OCI-LY1 (cell line): Measurements from ENCODE around the gene RABGAP1.

Experiments used
- H2AFZ ChIP-seq: fragments of 200-600 bp; sonication (generic), shearing (Covaris generic); 2 replicates; pipeline ENCODE4 v1.6.0; 2014; ENCODE audit warnings: antibody characterized with exemption, mild to moderate bottlenecking, low read length
- H3F3A ChIP-seq: fragments of 200-600 bp; sonication (generic), shearing (Covaris generic); 2 replicates; pipeline ENCODE4 v1.6.0; 2014; ENCODE audit warnings: mild to moderate bottlenecking, antibody characterized with exemption, low read length, moderate library complexity; ENCODE audit not compliant: insufficient read depth
- H3K27ac ChIP-seq: fragments of 200-600 bp; sonication (generic); 2 replicates; pipeline ENCODE4 v1.5.1; 2014; ENCODE audit warnings: low read length, mixed run types, mild to moderate bottlenecking, low read depth; ENCODE audit not compliant: poor library complexity, severe bottlenecking
- H3K27me3 ChIP-seq: fragments of 200-600 bp; sonication (generic); 2 replicates; pipeline ENCODE4 v1.6.0; 2014; ENCODE audit warnings: antibody characterized with exemption, mild to moderate bottlenecking, low read length, moderate library complexity; ENCODE audit not compliant: insufficient read depth
- H3K36me3 ChIP-seq: fragments of 200-600 bp; sonication (generic); 2 replicates; pipeline ENCODE4 v1.6.1; 2014; ENCODE audit warnings: mild to moderate bottlenecking, antibody characterized with exemption, low read length, moderate library complexity, mixed read lengths; ENCODE audit not compliant: insufficient read depth
- H3K4me1 ChIP-seq: fragments of 200-600 bp; sonication (generic); 2 replicates; pipeline ENCODE4 v1.5.1; 2014; ENCODE audit warnings: mild to moderate bottlenecking, low read length, moderate library complexity; ENCODE audit not compliant: insufficient read depth, severe bottlenecking
- H3K4me2 ChIP-seq: fragments of 200-600 bp; sonication (generic), shearing (Covaris generic); 2 replicates; pipeline ENCODE4 v1.6.1; 2014; ENCODE audit warnings: low read length
- H3K4me3 ChIP-seq: fragments of 200-600 bp; sonication (generic); 2 replicates; pipeline ENCODE4 v1.5.1; 2014; ENCODE audit warnings: low read length, low read depth, mild to moderate bottlenecking, mixed read lengths; ENCODE audit not compliant: poor library complexity, severe bottlenecking
- H3K79me2 ChIP-seq: fragments of 200-600 bp; shearing (Covaris generic); 2 replicates; pipeline ENCODE4 v1.6.1; 2016; ENCODE audit warnings: mixed run types, low read length, mixed read lengths; ENCODE audit not compliant: insufficient read depth
- H3K9ac ChIP-seq: fragments of 200-600 bp; sonication (generic), shearing (Covaris generic); 2 replicates; pipeline ENCODE4 v1.6.1; 2014; ENCODE audit warnings: mild to moderate bottlenecking, low read length, mixed read lengths
- H3K9me2 ChIP-seq: fragments of 200-600 bp; sonication (generic), shearing (Covaris generic); 2 replicates; pipeline ENCODE4 v1.6.1; 2014; ENCODE audit warnings: low read depth, mild to moderate bottlenecking, low read length, mixed read lengths
- H3K9me3 ChIP-seq: fragments of 200-600 bp; shearing (Covaris generic); 2 replicates; pipeline ENCODE4 v1.6.1; 2014; ENCODE audit warnings: low read length, mixed read lengths
- H4K20me1 ChIP-seq: fragments of 200-600 bp; sonication (generic), shearing (Covaris generic); 2 replicates; pipeline ENCODE4 v1.6.0; 2016; ENCODE audit warnings: mild to moderate bottlenecking, low read length; ENCODE audit not compliant: insufficient read depth
- EZH2 ChIP-seq: fragments of 200-600 bp; sonication (generic), shearing (Covaris generic); IDR thresholded peaks from 2 replicates; pipeline ENCODE4 v1.8.0; 2017; ENCODE audit warnings: borderline replicate concordance, mixed run types, mild to moderate bottlenecking, antibody characterized with exemption, low read length, moderate library complexity, mixed read lengths
- TF ChIP-seq, protein P1 (sequence below): fragments of 200-600 bp; sonication (generic), shearing (Covaris generic); IDR thresholded peaks from 2 replicates; pipeline ENCODE4 v1.5.1; 2017; ENCODE audit warnings: mild to moderate bottlenecking, antibody characterized with exemption, low read length, moderate library complexity, mixed read lengths

The RABGAP1 gene

GRCh38 chr9:123085916-123086315 lies 145.1 kb downstream of the RABGAP1 start:
- H3F3A ChIP-seq = no peaks in the 10 kb centered on the region
- no peaks in the 10 kb centered on the region for H3K9me3 ChIP-seq
- peaks cover 9% of the 10 kb centered on the region; the same call in 1 of the 2 replicates for H3K36me3 ChIP-seq
- TF ChIP-seq, protein P1, sequence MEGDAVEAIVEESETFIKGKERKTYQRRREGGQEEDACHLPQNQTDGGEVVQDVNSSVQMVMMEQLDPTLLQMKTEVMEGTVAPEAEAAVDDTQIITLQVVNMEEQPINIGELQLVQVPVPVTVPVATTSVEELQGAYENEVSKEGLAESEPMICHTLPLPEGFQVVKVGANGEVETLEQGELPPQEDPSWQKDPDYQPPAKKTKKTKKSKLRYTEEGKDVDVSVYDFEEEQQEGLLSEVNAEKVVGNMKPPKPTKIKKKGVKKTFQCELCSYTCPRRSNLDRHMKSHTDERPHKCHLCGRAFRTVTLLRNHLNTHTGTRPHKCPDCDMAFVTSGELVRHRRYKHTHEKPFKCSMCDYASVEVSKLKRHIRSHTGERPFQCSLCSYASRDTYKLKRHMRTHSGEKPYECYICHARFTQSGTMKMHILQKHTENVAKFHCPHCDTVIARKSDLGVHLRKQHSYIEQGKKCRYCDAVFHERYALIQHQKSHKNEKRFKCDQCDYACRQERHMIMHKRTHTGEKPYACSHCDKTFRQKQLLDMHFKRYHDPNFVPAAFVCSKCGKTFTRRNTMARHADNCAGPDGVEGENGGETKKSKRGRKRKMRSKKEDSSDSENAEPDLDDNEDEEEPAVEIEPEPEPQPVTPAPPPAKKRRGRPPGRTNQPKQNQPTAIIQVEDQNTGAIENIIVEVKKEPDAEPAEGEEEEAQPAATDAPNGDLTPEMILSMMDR = no peak
- no peaks in the 10 kb centered on the region for H3K9me2 ChIP-seq
- no peak overlapping the region for H2AFZ ChIP-seq
- H4K20me1 ChIP-seq = no peaks in the 10 kb centered on the region
- no peaks in the 10 kb centered on the region for H3K79me2 ChIP-seq
- H3K27me3 ChIP-seq = no peaks in the 10 kb centered on the region
- H3K4me2 ChIP-seq = no peak overlapping the region
- H3K9ac ChIP-seq = no peak overlapping the region
- H3K27ac ChIP-seq = no peak overlapping the region
- peaks cover 41% of the 10 kb centered on the region for H3K4me1 ChIP-seq
- no peak overlapping the region for H3K4me3 ChIP-seq

GRCh38 chr9:123087359-123087888 lies 146.6 kb downstream of the RABGAP1 start:
- H3F3A ChIP-seq = no peaks in the 10 kb centered on the region
- H3K79me2 ChIP-seq = no peaks in the 10 kb centered on the region
- H3K27me3 ChIP-seq = no peaks in the 10 kb centered on the region
- peaks cover 18% of the 10 kb centered on the region; the same call in 1 of the 2 replicates for H3K36me3 ChIP-seq
- H3K27ac ChIP-seq = peak overlapping the region; percentile 2
- no peak overlapping the region for H3K9ac ChIP-seq
- H3K9me3 ChIP-seq = no peaks in the 10 kb centered on the region
- H3K4me2 ChIP-seq = no peak overlapping the region
- no peak overlapping the region for H3K4me3 ChIP-seq
- H3K4me1 ChIP-seq = peaks cover 56% of the 10 kb centered on the region
- no peaks in the 10 kb centered on the region for H4K20me1 ChIP-seq
- no peak for TF ChIP-seq EZH2
- TF ChIP-seq, protein P1 = no peak
- no peak overlapping the region for H2AFZ ChIP-seq
- H3K9me2 ChIP-seq = no peaks in the 10 kb centered on the region

- no peaks in the 10 kb centered on the region for H3F3A ChIP-seq
- H3K36me3 ChIP-seq = peaks cover 35% of the 10 kb centered on the region
- no peaks in the 10 kb centered on the region for H3K9me2 ChIP-seq
- peak overlapping the region; percentile 50; the same call in 1 of the 2 replicates for H3K9ac ChIP-seq
- no peaks in the 10 kb centered on the region for H3K27me3 ChIP-seq
- H3K79me2 ChIP-seq = no peaks in the 10 kb centered on the region
- peak overlapping the region; percentile 60; the same call in 1 of the 2 replicates for H3K4me2 ChIP-seq
- H4K20me1 ChIP-seq = no peaks in the 10 kb centered on the region
- TF ChIP-seq, protein P1 = no peak
- TF ChIP-seq EZH2 = no peak
- peaks cover 69% of the 10 kb centered on the region for H3K4me1 ChIP-seq
- no peak overlapping the region for H3K4me3 ChIP-seq
- no peak overlapping the region for H2AFZ ChIP-seq
- peak overlapping the region; percentile 87 for H3K27ac ChIP-seq
- no peaks in the 10 kb centered on the region for H3K9me3 ChIP-seq
Measured at GRCh38 chr9:123089040-123089439, 148.2 kb downstream of the RABGAP1 start.
